Left colon (tissue), 2 donors: Measurements from ENCODE around the gene GADL1. TPM values are rescaled to one million over a fixed set of nuclear protein-coding genes. Genes with fewer than 3 reads are reported as not detected.
A peak's percentile ranks its signal among the peaks of the same experiment; 100 is the strongest.

Experiments used
- ATAC-seq: fragments of 200-7000 bp; cut with Tn5 transposase; one replicate; pipeline ENCODE4 v1.9.1; 2020; ENCODE audit warnings: mild to moderate bottlenecking, moderate library complexity
- DNase-seq, 2 donors: peaks; one replicate each; pipeline ENCODE4 v3.0.0-alpha.2; 2020
- intact Hi-C, 2 donors: fragments of 100-400 bp; cut with DNase I in 1 of 2; cut with micrococcal nuclease in 1 of 2; formaldehyde crosslinking; loops; one replicate each; pipeline versions ENCODE4 v1.11.2 to v1.14.0; 2022; cut with DNase I, micrococcal nuclease
- total RNA-seq, 2 donors: library from RNA; stranded (reverse); fragmentation: NEBNext Ultra II Directional; extraction: Animal tissue kit (Norgen Biotek cat#: 25700); gene quantifications; one replicate each; pipeline ENCODE4 v1.2.1, GENCODE V29; 2021
- donor health status: DM: no; HTN: no; CAD: no.
- donor health status: DM: yes; HTN: yes; CAD: no.

The GADL1 gene
- total RNA-seq, 2 donors from 2014 or later, result not detected

DNA sequence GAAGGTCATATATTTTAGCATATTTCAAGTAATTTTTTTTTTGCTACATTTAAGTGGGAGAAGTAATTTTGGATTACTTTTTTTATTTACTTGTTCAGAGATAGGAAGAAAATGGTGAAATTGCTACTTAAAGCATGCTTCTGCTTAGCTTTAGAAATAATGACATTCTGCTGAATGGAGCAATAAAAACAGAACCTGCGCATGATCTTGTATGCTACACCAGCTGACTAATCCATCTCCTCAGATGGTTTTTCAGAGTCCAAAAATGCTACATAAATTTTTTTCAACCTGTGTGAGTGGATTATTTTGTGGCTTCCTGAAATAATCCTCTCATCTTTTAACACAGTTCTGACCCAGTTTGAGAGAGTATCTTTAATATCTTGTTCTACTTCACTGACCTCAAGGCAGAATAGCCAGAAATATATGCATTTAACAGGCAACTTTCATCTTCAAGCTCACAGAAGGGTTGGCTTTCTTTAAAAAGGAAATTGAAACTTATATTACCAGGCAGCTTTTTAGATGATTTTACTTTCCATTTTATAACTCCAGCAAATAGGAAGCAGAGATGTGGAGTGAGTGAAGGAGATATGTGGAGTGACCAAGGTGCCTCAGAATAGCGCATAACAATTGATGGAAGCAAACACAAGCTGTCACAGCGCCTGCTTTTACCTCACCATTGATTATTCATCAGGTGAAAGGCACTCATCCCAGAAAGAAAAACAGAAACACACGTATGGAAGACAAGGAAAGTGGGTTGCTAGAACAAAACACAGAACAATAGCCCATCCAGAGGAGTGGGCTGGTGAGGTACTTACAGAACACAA is 151.5 kb downstream of the GADL1 start:
- DNase-seq (no peak), ATAC-seq (no peak)
- intact Hi-C loops, result no loop called here

DNA sequence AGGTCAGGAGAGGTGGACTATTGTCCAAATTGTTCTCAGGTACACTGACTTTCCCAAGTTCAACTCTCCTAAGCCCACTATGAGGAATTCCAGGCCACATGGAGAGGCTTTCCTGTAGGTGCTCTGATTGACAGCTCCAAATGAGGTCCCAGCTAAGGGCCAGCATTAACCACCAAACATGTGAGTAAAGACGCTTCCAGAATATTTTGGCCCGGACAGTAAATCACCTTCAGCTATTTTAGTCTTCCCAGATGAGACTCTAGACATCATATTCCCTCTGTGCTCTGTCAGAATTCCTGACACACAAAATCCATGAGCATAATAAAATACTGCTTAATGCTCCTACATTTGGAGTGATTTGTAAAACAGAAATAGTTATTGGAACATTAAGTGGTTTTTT is 152.6 kb downstream of the GADL1 start:
- DNase-seq (no peak), ATAC-seq (no peak)
- intact Hi-C loops, result no loop called here

DNA sequence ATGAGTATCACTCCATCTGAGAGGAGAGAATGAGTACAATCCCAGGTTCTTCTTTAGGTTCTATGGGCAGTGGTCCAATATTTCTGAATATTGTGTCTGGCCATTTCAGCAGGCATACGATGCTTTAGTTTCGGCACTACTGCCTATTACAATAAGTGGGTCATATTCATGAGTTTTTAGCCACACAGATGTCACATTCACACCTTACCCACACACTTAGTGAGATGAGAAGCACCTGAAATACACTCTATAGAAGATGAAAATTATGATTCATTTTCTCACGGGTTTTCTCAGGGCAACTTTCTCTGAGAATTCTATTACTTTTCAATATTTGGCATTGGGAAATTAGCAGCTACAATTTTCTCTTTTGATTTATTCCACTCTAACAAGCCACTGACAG is 155.9 kb downstream of the GADL1 start:
- intact Hi-C loops, result no loop called here
- ATAC-seq (no peak), DNase-seq (no peak)

DNA sequence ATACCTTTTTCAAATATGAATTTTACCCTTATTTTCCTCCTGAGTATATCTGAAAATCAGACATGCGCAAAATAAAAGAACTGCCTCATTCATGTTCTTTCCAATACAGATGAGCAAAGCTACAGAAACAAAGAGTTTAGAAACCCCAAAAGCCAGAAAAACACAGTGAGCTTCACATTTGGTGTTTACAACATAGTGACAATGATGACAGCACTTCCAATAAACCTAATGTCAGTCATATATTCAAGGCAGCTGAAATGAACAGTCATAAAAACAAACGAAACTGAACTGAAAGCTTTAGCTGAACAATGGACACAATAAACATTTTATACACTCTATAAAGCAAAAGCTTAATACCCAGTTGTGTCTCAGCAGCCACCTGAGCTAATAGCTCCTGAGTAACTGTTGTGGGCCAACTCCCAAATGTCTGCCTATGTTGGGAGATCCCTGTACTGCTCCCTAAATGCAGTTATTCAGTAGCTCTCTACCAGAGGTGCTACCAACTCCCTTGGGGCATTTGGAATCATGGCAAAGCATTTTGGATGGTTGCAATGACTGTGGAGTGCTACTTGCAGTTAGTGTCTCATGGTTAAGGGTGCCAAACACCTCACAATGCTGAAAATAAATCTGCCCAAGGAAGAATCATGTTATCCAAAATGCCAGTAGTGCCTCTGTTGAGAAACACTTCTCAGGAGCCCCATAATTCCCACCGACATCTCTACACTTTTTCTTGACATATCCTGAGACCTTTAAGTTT is 156.5 kb downstream of the GADL1 start:
- DNase-seq, result no peak
- peak; percentile 97 for ATAC-seq
- intact Hi-C loops, result no loop called here

DNA sequence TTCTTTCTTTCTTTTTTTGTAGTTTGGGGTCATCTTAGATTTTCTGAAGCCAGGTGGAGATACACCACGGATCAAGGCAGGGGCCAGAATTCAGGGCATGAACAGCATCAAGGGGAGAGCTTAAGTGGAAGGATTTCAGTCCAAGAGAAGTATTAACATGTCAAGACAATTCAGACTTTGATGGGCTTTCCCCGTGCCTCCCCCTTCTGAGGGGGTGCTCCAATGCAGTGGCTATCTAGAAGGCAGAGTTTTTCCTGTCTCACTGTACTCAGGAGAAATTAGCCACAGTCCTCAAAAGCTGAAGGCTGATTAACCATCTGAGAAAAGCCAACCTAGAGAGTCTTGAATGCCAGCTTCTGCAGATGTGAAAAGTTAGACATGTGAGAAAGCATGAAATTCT is 160.8 kb downstream of the GADL1 start:
- intact Hi-C loops, result no loop called here
- ATAC-seq, result no peak
- no peak for DNase-seq

DNA sequence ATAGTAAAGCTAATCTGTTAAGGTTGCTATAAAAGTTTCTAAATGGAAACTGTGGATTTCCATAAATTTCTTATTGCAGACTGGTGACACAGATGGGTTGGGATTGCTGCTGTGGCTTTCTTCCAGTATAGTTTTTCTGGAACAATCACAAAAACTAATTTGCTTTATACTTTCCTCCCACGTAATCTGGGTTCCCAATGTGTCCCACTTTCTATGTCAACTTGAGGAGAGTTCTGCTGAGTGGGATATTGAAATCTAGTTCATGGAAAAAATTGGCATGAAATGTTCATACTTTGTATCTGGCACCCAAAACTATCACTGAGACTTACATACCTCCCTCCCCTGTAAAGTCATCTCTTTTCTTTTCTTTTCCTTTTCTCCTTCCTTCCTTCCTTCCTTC is 161.3 kb downstream of the GADL1 start:
- intact Hi-C loops, result no loop called here
- ATAC-seq (no peak), DNase-seq (no peak)

DNA sequence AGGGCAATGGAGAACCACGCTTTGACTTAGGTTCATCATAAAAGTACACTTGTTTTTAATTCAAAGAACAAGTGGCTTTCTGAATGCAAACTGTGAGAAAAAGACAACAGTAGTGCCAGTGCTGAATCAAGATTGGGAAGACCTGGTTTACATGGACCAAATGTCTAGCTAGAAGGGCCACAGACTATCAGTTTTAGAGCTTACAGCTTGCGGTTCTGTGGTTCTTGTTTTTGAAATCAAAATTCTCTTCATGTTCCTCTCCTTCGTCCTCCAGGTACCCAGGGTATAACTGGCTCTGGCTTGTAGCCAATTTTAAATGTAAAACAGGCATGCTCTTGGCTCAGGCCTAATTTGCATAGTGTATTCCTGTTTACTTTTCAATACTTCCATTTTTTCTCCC is 163.5 kb downstream of the GADL1 start:
- ATAC-seq (no peak), DNase-seq (no peak)
- intact Hi-C loops, result no loop called here

DNA sequence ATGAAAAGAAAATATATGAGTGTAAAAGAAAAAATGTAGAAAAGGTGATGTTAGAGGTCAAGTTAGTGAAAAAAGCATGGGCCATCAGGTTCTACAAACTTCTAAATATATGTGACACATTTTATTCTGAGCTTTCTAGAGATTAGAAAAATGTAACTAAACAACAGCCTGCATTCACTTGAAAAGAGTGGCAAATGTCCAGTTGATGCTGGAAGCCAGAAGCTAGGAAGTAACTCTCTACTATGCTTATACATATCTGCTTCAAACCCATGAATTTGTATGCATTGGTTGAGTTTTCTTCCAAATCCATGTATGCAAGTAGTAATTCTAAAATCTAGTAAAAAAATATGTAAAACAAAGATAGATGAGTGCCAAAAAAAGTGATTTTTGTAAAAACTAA is 164.5 kb downstream of the GADL1 start:
- ATAC-seq (no peak), DNase-seq (no peak)
- intact Hi-C loops, result no loop called here

DNA sequence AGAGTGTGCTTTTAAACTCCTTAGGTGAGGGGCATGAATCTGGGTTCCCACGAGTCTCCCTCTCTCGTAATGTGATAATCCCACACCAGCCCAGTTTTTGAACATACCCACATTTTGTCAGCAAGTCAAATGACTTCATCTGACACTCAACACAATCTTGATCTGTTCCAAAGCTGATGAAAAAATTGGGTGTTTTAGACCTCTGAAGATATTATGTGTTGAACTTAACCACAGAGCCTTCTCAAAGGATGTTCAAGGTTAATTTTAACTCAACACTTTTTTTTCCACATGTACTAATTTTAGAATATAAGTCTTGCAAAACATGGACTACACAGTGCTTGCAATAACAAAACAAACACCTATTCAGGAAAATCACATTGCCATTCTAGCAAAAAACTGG is 164.9 kb downstream of the GADL1 start:
- no peak for ATAC-seq
- DNase-seq, result no peak
- intact Hi-C loops, result no loop called here

DNA sequence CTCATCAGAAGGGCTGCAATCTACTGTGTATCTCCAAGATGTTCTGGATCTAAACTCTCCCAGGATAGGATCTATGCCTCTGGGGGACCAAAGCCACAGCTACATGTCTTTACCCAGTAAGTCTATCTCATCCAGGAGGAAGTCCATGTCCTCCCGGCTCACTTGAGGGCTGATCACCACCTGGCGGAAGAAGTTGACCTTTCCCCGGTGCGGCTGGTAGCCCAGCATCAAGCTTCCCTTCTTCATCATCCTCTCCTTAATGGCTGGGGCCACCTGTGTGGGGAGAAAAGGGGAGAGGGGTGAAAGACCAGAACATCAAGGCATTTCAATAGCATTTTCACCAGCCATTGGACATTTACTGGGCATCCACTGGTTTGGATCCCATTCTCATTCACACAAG is 166.3 kb downstream of the GADL1 start:
- DNase-seq (no peak), ATAC-seq (no peak)
- intact Hi-C loops, result no loop called here

DNA sequence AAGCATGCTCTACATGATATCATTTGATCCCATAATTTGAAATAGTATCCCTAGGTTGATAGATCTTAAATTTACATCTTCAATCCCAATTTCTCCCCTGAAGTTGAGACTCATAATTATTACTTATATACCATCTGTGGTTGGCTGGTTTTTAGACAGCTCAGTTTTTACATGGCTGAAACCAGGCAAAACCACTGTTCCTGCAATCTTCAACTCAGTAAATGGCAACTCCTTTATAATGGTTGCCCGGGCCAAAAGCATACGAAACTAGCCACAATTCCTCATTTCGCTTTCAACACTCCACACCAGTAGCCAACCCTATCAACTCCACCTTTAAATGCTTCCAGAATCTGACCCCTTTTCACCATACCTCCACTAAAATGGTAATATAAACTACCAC is 169.6 kb downstream of the GADL1 start:
- ATAC-seq (no peak), DNase-seq (no peak)
- intact Hi-C loops, result no loop called here

DNA sequence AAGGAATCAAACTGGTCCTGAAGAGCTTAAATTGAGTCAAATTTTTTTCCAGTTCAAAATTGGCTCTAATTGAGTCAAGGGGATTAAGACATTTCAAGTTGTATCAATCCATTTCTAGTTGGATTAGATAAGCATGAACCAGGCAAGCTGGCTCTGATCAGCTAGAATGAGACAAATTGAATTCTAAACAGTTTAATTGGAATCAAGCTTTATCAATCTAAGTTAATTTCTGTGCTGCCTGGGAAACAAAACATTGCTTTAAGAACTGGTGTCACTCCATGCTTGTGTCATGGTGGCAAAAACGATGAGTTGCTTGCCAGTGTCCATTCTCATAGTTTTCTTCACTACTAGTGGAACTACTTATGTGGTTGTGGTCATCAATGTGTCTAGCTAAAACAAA is 171.2 kb downstream of the GADL1 start:
- intact Hi-C loops, result no loop called here
- DNase-seq, result no peak
- ATAC-seq, result no peak

DNA sequence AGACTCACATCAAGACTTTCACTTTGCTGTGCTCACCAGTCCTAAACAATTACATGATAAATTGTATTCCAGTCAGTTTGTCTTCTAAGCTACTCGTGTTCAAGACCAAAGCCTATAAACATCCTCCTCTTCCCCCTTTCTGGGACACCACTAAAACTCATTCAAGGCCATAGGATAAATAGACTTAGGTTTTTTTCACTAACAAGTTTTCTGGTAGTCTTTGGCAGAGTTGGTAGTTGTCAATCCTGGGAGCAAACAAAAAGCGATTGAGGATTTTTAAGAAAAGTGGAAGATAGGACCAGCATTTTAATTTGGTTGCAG is 173.2 kb downstream of the GADL1 start:
- ATAC-seq, result no peak
- intact Hi-C loops, result no loop called here
- no peak for DNase-seq

DNA sequence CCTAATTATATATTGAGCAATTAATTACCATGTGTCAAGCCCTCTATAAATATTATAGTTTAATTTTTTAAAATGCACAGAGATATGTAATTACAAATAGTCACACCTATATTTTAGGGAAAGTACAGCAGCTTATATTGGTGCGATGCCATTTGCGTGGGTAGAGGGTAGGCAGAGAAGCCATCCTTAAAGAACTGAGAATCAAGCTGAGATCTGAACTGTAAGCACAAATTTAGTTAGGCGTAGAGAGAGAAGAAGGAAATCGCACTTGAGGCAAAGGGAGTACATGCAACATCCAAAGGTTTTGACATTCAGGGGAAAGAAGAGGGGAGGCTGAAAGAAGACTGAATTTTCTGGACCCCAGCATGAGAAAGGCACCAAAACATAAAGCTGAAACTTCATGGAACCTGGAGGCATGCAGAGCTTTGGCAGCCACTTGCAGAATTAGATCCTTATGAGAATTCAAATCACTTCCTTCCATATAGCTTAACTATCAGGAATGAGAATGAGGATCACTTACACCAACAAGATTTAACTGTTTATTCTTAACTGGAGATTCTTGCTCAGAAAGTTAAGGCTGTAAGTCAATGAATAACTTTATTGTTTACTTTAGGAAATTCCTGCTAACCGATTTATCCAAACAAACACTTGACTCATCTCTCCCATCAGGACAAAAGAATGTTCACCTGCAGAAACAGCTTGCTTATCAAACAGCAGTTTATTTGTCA is 173.7 kb downstream of the GADL1 start:
- intact Hi-C loops, result no loop called here
- ATAC-seq (peak; percentile 77), DNase-seq (no peak)

DNA sequence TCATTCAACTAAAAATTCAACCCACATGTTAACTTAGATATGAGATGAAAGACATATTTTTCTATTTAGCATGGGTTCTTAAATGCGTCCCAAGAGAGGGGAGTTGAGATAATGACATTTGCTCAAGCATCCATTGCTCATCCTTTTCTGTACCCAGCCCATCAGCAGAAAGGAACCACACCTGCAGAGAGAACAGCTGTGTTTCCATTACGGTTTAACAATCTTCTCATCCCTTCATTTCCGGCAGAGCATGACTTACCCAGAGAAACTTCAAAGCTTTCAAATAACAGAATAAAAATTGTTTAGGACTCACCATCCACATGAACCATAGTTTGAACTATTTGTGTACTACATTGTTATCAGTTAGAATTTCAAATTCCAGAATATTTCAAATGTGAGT is 174.9 kb downstream of the GADL1 start:
- intact Hi-C loops, result no loop called here
- ATAC-seq (no peak), DNase-seq (no peak)

DNA sequence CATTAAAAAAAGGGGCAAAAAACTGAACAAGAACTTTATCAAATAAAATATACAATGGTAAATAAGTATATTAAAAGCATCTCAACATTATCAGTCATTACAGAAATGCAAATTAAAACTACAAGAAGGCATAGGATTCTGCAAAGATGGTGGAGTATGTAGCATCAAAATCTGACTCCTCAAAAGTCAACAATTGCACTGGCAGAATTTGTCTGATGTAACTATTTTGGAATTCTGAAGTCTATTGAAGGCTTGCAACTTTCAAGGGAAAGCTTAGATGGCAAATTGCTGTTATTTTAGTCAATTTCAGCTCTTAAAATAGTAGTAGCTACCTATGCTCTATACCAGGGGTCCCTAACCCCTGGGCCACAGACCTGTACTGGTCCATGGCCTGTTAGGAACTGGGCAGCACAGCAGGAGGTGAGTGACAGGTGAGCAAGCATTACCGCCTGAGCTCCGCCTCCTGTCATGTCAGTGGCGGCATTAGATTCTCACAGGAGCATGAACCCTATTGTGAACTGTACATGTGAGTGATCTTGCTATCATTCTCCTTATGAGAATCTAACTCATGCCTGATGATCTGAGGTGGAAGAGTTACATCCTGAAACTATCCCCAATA is 180.5 kb downstream of the GADL1 start:
- intact Hi-C loops, result no loop called here
- ATAC-seq (no peak), DNase-seq (no peak)

DNA sequence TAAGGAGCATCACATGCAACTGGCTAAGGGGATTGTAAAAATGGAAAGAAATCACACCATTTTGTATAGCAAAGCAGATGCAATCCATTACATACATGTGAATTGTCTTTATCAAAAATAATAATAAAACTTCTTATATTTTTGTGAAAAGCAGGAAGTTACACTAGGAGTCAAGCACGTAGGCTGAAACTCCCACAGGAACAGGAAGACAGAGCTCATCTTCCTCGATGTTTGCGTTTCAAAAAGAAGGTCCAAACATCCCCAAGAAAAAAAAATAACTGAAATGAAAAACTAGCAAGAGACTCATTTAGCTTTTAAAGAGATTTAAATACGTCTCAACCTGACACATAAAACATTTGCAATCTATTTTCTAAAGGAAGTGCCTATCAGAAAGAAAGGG is 181.5 kb downstream of the GADL1 start:
- intact Hi-C loops, result no loop called here
- no peak for ATAC-seq

DNA sequence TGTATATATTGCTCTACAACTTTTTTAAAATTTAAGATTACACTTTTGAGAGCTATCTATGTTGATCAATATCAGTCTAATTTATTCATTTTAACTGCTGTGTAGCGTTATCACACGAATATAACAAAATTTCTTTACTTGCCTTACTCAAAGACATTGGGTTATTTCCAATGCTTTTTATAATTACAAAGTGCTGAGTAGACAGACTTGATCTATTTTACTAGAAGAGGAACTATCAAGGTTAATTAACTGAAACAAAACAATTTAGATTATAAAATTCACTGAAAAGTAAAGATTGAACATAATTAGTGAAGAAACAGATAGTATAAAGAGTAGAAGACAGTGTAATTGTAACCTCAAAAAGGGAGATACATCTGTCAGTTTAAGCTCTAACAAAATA is 182.6 kb downstream of the GADL1 start:
- DNase-seq (no peak), ATAC-seq (no peak)
- intact Hi-C loops, result no loop called here

More for the DNA sequence above, 181.5 kb downstream of the GADL1 start:
- no peak for DNase-seq

DNA sequence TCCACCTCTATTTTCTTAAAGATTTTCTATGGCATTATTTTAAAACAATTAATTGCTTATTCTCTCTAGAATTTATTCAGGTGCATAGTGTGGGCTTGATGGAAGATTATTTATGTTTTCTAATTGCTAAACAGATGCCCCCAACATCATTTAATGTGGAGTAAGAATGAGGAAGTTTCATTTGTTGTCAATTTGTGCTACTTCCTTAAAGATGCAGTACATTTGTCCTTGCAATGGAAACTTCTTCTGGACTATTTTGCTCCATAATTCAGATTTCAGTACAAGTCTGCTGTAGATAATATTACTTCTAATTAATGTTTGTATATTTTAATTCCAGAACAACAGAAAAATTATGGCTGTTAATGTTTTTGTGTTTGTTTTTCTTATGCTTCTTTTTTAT is 183.3 kb downstream of the GADL1 start:
- intact Hi-C loops, result no loop called here
- ATAC-seq (no peak), DNase-seq (no peak)

DNA sequence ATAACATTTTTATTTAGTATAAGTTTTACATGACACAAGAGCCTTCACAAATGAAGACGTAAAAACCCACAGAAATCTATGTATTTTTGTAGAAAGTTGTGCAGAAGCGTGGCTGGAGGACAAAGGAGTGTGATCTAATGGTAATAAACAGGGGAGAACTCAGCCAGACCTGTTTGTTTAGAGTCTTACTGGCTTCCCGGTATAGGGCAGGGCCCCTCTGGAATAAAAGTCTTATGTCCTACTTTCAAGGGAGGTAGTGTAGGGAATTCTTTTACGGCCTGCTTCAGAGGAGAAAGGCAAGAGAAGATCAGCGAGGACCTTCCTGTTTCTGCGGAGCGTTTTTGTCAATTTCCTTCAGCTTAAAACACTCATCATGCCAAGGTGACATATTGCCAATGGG is 184.4 kb downstream of the GADL1 start:
- intact Hi-C loops, result no loop called here
- peak; percentile 99 for ATAC-seq
- DNase-seq, result peak in 1 of 2 donors; percentile 39
